ENCODE measurements around the gene CNN2. TPM values are rescaled to one million over a fixed set of nuclear protein-coding genes. Genes with fewer than 3 reads are reported as not detected.

Gene CNN2
- total RNA-seq, 2 donors from 2014 or later: 426 to 469 TPM

DNA sequence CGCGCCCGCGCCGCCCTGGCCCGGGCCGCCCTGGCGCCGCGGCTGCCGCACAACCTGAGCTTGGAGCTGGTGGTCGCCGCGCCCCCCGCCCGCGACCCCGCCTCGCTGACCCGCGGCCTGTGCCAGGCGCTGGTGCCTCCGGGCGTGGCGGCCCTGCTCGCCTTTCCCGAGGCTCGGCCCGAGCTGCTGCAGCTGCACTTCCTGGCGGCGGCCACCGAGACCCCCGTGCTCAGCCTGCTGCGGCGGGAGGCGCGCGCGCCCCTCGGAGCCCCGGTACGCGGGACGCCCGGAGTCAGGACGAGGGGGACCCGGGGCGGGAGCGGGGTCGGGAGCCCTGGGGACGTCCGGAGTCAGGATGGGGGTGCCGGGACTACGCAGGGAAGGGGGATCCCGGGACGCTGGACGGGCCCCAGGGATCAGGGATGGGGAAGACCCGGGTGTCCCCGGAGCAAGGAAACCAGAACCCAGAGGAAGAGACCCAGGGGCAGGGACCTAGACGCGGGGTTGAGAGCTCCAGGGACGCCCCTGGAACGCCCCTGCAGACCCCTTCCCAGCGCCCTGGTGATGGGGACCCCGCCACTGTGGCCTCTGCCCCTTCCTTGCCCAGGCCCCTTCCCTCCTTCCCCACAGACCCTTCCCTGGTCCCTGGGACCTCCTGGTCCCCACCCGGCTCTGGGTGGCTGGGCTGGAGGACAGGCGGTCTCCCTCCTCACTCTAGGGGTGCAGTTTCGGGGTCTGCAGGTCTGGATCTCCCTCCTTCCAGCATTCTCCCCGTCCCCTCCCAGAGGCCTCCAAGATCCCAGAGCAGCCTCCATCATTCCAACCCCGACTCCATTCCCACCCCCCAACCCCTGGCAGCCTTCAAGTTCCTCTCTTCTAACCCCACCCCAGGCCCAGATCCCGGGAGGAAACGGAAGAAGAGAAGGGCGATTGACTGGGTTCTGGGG is 25.5 kb upstream of the CNN2 start:
- TF ChIP-seq, protein P1, sequence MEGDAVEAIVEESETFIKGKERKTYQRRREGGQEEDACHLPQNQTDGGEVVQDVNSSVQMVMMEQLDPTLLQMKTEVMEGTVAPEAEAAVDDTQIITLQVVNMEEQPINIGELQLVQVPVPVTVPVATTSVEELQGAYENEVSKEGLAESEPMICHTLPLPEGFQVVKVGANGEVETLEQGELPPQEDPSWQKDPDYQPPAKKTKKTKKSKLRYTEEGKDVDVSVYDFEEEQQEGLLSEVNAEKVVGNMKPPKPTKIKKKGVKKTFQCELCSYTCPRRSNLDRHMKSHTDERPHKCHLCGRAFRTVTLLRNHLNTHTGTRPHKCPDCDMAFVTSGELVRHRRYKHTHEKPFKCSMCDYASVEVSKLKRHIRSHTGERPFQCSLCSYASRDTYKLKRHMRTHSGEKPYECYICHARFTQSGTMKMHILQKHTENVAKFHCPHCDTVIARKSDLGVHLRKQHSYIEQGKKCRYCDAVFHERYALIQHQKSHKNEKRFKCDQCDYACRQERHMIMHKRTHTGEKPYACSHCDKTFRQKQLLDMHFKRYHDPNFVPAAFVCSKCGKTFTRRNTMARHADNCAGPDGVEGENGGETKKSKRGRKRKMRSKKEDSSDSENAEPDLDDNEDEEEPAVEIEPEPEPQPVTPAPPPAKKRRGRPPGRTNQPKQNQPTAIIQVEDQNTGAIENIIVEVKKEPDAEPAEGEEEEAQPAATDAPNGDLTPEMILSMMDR (conservative IDR thresholded peaks at IDR 0.05): no peak
- H3K36me3 Mint-ChIP-seq (ENCODE audit: low read depth): no peaks in the 10 kb centered on the region
- Histone ChIP-seq H3K9ac (ENCODE audit: extremely low read depth, low read length, poor library complexity, severe bottlenecking) (no peak overlapping the region), H3K4me1 (ENCODE audit: control insufficient read depth, insufficient read depth, low read length) (no peaks in the 10 kb centered on the region), H3K9me3 (ENCODE audit: control insufficient read depth, low read length) (no peaks in the 10 kb centered on the region), H3K27ac (ENCODE audit: low read depth, low read length) (no peak overlapping the region), H3K27me3 (ENCODE audit: control insufficient read depth, insufficient read depth, low read length, poor library complexity, severe bottlenecking) (peaks cover 53% of the 10 kb centered on the region), H3K4me3 (ENCODE audit: low read length) (no peak overlapping the region), H3K36me3 (ENCODE audit: control insufficient read depth, insufficient read depth, low read length) (no peaks in the 10 kb centered on the region)
- peak; percentile 76 for DNase-seq
- H3K9me3 Mint-ChIP-seq: no peaks in the 10 kb centered on the region
- H3K27ac Mint-ChIP-seq: no peak overlapping the region
- H3K27me3 Mint-ChIP-seq (ENCODE audit: insufficient read depth): peaks cover 53% of the 10 kb centered on the region
- peaks cover 4% of the 10 kb centered on the region for H3K4me1 Mint-ChIP-seq
- 10 to 20% methylated on average over 24 to 73 of the region's 73 CpGs for WGBS, 2 experiments (ENCODE audit: insufficient coverage in 1 of 2, insufficient read length in 1 of 2)
- H3K4me3 Mint-ChIP-seq: peak overlapping the region; percentile 45

DNA sequence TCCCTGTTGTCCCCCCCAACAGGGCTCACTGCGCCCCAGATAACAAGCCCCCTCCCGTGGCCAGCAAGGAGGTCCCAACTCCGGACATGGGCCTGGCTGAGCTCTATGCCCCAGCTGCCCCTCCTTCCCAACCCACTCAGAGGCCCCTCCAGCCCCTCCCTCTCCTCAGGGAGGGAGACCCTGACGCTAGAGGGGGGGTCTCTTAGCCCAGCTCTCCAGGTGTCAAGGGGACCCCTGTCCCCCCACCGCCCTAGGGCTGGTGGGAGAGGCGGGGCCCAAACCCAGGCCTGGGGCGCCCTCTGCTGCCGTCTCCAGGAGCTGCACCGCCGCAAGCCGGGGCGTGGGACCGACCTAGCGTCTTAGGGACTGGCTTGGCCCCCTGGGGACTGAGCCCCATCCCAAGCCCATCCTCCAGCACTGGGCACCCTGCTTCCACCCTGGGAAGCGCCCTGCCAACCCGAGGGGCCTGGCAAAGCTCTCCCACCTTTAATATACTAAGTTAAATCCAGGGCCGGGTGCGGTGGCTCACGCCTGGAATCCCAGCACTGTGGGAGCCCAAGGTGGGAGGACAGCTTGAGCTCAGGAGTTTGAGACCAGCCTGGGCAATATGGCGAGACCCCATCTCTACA is 24.8 kb upstream of the CNN2 start:
- H3K9me3 ChIP-seq (ENCODE audit: control insufficient read depth, low read length): no peaks in the 10 kb centered on the region
- H3K4me1 Mint-ChIP-seq: peaks cover 1% of the 10 kb centered on the region
- H3K36me3 ChIP-seq (ENCODE audit: control insufficient read depth, insufficient read depth, low read length): no peaks in the 10 kb centered on the region
- peaks cover 46% of the 10 kb centered on the region for H3K27me3 ChIP-seq (ENCODE audit: control insufficient read depth, insufficient read depth, low read length, poor library complexity, severe bottlenecking)
- peaks cover 45% of the 10 kb centered on the region for H3K27me3 Mint-ChIP-seq (ENCODE audit: insufficient read depth)
- H3K4me1 ChIP-seq (ENCODE audit: control insufficient read depth, insufficient read depth, low read length): no peaks in the 10 kb centered on the region
- no peak overlapping the region for H3K4me3 ChIP-seq (ENCODE audit: low read length)
- peak overlapping the region; percentile 45 for H3K4me3 Mint-ChIP-seq
- TF ChIP-seq, protein P1 (conservative IDR thresholded peaks at IDR 0.05): peak; percentile 98
- peak; percentile 90 for DNase-seq
- peaks cover 3% of the 10 kb centered on the region for H3K36me3 Mint-ChIP-seq (ENCODE audit: low read depth)
- no peak overlapping the region for H3K27ac Mint-ChIP-seq
- no peak overlapping the region for H3K9ac ChIP-seq (ENCODE audit: extremely low read depth, low read length, poor library complexity, severe bottlenecking)
- WGBS, 2 experiments (ENCODE audit: insufficient coverage in 1 of 2, insufficient read length in 1 of 2): 18 to 23% methylated on average over 4 to 18 of the region's 20 CpGs
- no peak overlapping the region for H3K27ac ChIP-seq (ENCODE audit: low read depth, low read length)
- peaks cover 3% of the 10 kb centered on the region for H3K9me3 Mint-ChIP-seq

DNA sequence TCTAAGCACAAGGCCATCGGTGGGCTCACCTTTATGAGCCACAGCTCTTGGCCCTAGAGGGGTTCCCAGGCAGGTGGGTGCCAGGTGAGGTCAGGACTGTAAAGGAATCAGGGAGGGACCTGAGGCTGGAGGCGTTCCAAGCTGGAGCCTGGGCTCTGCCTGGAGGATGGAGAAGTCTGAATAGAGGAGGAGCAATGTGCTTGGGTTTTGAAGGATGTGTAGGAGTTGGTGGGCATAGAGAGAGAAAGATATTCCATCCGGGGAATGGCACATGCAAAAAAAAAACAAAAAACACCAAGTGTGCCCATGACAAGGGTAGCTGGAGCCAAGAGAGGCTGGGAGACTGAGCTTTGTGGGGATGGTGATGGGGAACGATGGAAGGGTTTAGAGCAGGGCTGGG is 23.8 kb upstream of the CNN2 start:
- Histone ChIP-seq H3K36me3 (ENCODE audit: control insufficient read depth, insufficient read depth, low read length) (no peaks in the 10 kb centered on the region), H3K27ac (ENCODE audit: low read depth, low read length) (no peak overlapping the region), H3K4me1 (ENCODE audit: control insufficient read depth, insufficient read depth, low read length) (no peaks in the 10 kb centered on the region), H3K27me3 (ENCODE audit: control insufficient read depth, insufficient read depth, low read length, poor library complexity, severe bottlenecking) (peaks cover 39% of the 10 kb centered on the region), H3K4me3 (ENCODE audit: low read length) (no peak overlapping the region), H3K9me3 (ENCODE audit: control insufficient read depth, low read length) (no peaks in the 10 kb centered on the region), H3K9ac (ENCODE audit: extremely low read depth, low read length, poor library complexity, severe bottlenecking) (no peak overlapping the region)
- Mint-ChIP-seq H3K36me3 (ENCODE audit: low read depth) (peaks cover 9% of the 10 kb centered on the region), H3K4me1 (no peaks in the 10 kb centered on the region), H3K27me3 (ENCODE audit: insufficient read depth) (peaks cover 38% of the 10 kb centered on the region), H3K4me3 (no peak overlapping the region), H3K27ac (no peak overlapping the region), H3K9me3 (peaks cover 8% of the 10 kb centered on the region)
- TF ChIP-seq, protein P1 (conservative IDR thresholded peaks at IDR 0.05): no peak
- 61 to 89% methylated on average over 2 to 4 of the region's 4 CpGs for WGBS, 2 experiments (ENCODE audit: insufficient coverage in 1 of 2, insufficient read length in 1 of 2)
- no peak for DNase-seq
